ENCODE data around the gene PDGFC. TPM values are rescaled to one million over a fixed set of nuclear protein-coding genes. Genes with fewer than 3 reads are reported as not detected.

Gene PDGFC
- polyA plus RNA-seq, 1 donor (not counting 4 experiments of a cell fraction or from before 2014, with no cell fraction given): 29.7 TPM

DNA sequence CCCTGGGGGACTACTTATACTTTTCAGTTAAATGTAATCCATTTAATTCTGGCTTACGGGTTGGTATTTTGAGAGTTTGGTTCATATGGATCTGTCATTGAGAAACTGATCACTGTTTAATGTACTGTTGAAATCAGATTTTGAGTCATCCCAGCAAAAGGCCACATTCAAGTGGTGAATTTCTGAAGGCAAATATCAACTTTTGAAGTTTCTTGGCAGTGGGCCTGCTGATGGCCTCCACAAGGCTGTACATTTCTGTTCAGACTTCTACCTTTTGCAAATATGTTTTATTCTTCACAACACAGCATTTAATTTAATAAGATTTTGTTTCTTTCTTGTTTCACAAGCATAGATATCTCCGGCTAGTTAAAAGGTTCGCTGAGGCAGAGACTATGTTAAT lies 138.7 kb downstream of the PDGFC start:
- no peak overlapping the region for H3K4me3 ChIP-seq (ENCODE audit: control insufficient read depth in 2 of 3, extremely low read depth in 1 of 3, insufficient read depth in 2 of 3, low read depth in 1 of 3, low read length in 3 of 3)
- no peaks in the 10 kb centered on the region for H4K20me1 ChIP-seq (ENCODE audit: control insufficient read depth, extremely low read depth, insufficient read depth, low read length)
- H3K79me2 ChIP-seq (ENCODE audit: control insufficient read depth, insufficient read depth, low read length): no peaks in the 10 kb centered on the region
- no peak overlapping the region for H2AFZ ChIP-seq (ENCODE audit: control insufficient read depth, low read length)
- no peak overlapping the region for H3K4me2 ChIP-seq (ENCODE audit: control insufficient read depth, extremely low read depth, insufficient read depth, low read depth, low read length)
- H3K9ac ChIP-seq (ENCODE audit: control insufficient read depth, extremely low read depth, insufficient read depth, low read length): no peak overlapping the region
- no peaks in the 10 kb centered on the region for H3K9me1 ChIP-seq (ENCODE audit: control insufficient read depth, extremely low read depth, insufficient read depth, low read length)
- DNase-seq (ENCODE audit: low read depth, low spot score): no peak
- peaks cover 3% of the 10 kb centered on the region for H3K4me1 ChIP-seq (ENCODE audit: control insufficient read depth, extremely low read depth, insufficient read depth, low read length)
- H3K9me3 ChIP-seq (ENCODE audit: control insufficient read depth, low read depth, low read length): no peaks in the 10 kb centered on the region
- dilution Hi-C loops (cut with MboI; ENCODE audit: extremely low pct_ligation_motif_present, low sequenced_read_pairs): no loop called here
- no peak for FAIRE-seq
- H3K27me3 ChIP-seq (ENCODE audit: control insufficient read depth, extremely low read depth, insufficient read depth, low read length): no peaks in the 10 kb centered on the region
- peaks cover 0 to 1% of the 10 kb centered on the region in 2 experiments for H3K36me3 ChIP-seq (ENCODE audit: control insufficient read depth in 2 of 2, extremely low read depth in 1 of 2, insufficient read depth in 2 of 2, low read length in 2 of 2)
- H3K27ac ChIP-seq (ENCODE audit: control insufficient read depth, insufficient read depth, low read length): no peak overlapping the region
- TF ChIP-seq CTCF (optimal IDR thresholded peaks at IDR 0.05 in 1 of 3, IDR thresholded peaks at IDR 0.05 in 1 of 3, conservative IDR thresholded peaks at IDR 0.05 in 1 of 3; ENCODE audit: extremely low read depth in 1 of 3, insufficient read depth in 2 of 3, low read length in 3 of 3): no peak
- no peak for TF ChIP-seq EZH2 (IDR thresholded peaks at IDR 0.05; ENCODE audit: low read length)

- TF ChIP-seq CTCF (optimal IDR thresholded peaks at IDR 0.05 in 1 of 3, IDR thresholded peaks at IDR 0.05 in 1 of 3, conservative IDR thresholded peaks at IDR 0.05 in 1 of 3; ENCODE audit: extremely low read depth in 1 of 3, insufficient read depth in 2 of 3, low read length in 3 of 3) (no peak), EZH2 (IDR thresholded peaks at IDR 0.05; ENCODE audit: low read length) (no peak)
- Histone ChIP-seq H3K79me2 (ENCODE audit: control insufficient read depth, insufficient read depth, low read length) (no peaks in the 10 kb centered on the region), H3K4me1 (ENCODE audit: control insufficient read depth, extremely low read depth, insufficient read depth, low read length) (peaks cover 7% of the 10 kb centered on the region), H3K4me3 (ENCODE audit: control insufficient read depth in 2 of 3, extremely low read depth in 1 of 3, insufficient read depth in 2 of 3, low read depth in 1 of 3, low read length in 3 of 3) (no peak overlapping the region), H3K27me3 (ENCODE audit: control insufficient read depth, extremely low read depth, insufficient read depth, low read length) (no peaks in the 10 kb centered on the region), H3K36me3 (ENCODE audit: control insufficient read depth in 2 of 2, extremely low read depth in 1 of 2, insufficient read depth in 2 of 2, low read length in 2 of 2) (peaks cover 0 to 1% of the 10 kb centered on the region in 2 experiments), H3K27ac (ENCODE audit: control insufficient read depth, insufficient read depth, low read length) (no peak overlapping the region), H4K20me1 (ENCODE audit: control insufficient read depth, extremely low read depth, insufficient read depth, low read length) (no peaks in the 10 kb centered on the region), H3K4me2 (ENCODE audit: control insufficient read depth, extremely low read depth, insufficient read depth, low read depth, low read length) (no peak overlapping the region), H3K9me3 (ENCODE audit: control insufficient read depth, low read depth, low read length) (no peaks in the 10 kb centered on the region), H2AFZ (ENCODE audit: control insufficient read depth, low read length) (no peak overlapping the region), H3K9me1 (ENCODE audit: control insufficient read depth, extremely low read depth, insufficient read depth, low read length) (no peaks in the 10 kb centered on the region), H3K9ac (ENCODE audit: control insufficient read depth, extremely low read depth, insufficient read depth, low read length) (no peak overlapping the region)
- DNase-seq (ENCODE audit: low read depth, low spot score): no peak
- FAIRE-seq: peak; percentile 23
- dilution Hi-C loops (cut with MboI; ENCODE audit: extremely low pct_ligation_motif_present, low sequenced_read_pairs): no loop called here
These were observed 141.2 kb downstream of the PDGFC start for GRCh38 chr4:156830351-156830750.

Measured in keratinocyte (primary cell).